Ectodermal cell (in vitro differentiated cells): Measurements from ENCODE around the gene OMG.
"Not testable (repeated sequence)": the region's sequence is repeated elsewhere in the genome, so short reads cannot be mapped to it uniquely, and the experiment has no call there.

Source experiments
- H3K27ac ChIP-seq: 2 replicates; pipeline ENCODE4 v1.7.0; 2013; ENCODE audit warnings: mild to moderate bottlenecking, low read depth, low read length; ENCODE audit not compliant: insufficient read depth, poor library complexity, severe bottlenecking
- H3K27me3 ChIP-seq: 2 replicates; pipeline ENCODE4 v1.7.0; 2013; ENCODE audit warnings: mild to moderate bottlenecking, low read length; ENCODE audit not compliant: insufficient read depth, control insufficient read depth, poor library complexity, severe bottlenecking
- H3K36me3 ChIP-seq: one replicate; pipeline ENCODE4 v1.7.0; 2013; ENCODE audit warnings: low read length; ENCODE audit not compliant: control insufficient read depth, insufficient read depth
- H3K4me1 ChIP-seq: one replicate; pipeline ENCODE4 v1.7.0; 2013; ENCODE audit warnings: low read length; ENCODE audit not compliant: control insufficient read depth, insufficient read depth
- H3K4me3 ChIP-seq: 2 replicates; pipeline ENCODE4 v1.7.0; 2013; ENCODE audit warnings: low read depth, low read length, control low read depth; ENCODE audit not compliant: insufficient read depth
- H3K9me3 ChIP-seq: 2 replicates; pipeline ENCODE4 v1.7.0; 2013; ENCODE audit warnings: mild to moderate bottlenecking, low read length, moderate library complexity; ENCODE audit not compliant: control insufficient read depth
- WGBS, 2 experiments: methylation state at CpG; one replicate each; pipeline ENCODE4 v1.1.7; 2013; ENCODE audit warnings: missing lambda C conversion rate in 2 of 2; 5-methylcytosine and 5-hydroxymethylcytosine counted together

OMG gene

DNA sequence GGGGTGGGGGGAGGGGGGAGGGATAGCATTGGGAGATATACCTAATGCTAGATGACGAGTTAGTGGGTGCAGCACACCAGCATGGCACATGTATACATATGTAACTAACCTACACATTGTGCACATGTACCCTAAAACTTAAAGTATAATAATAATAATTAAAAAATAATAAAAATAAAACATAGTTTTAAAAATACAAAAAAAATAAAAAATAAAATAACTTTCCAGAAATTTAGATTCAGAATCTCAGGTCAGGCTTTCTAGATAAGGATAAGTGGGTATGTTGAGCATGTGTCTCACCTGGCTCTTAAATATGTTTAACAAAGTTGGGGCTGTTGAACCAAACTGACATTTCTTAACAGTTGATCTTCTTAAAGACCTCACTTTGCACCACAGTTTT, 9.1 kb downstream of the OMG start:
- H3K4me1 ChIP-seq: not testable (repeated sequence)
- WGBS, 2 experiments: no CpG with 5 or more reads among the region's 1 CpG

DNA sequence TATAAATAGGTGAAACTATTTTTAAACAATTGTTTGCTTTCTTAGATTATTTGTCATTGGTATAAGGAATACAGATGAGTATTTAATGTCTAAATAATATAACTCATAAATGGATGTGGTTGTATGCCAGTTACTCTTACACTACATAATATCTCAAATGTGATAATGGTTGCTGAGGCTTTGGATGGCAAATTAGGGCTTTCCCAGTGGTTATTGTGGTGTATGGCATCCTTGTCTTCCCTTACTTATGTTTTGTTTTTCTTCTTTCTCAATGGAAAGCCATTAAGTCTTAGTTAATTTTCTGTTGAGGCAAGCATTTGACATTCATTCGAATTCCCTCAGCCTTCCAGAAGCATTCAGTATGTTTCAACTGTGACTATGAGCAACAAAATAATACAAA, 10.5 kb downstream of the OMG start:
- no peaks in the 10 kb centered on the region for H3K27me3 ChIP-seq
- H3K27ac ChIP-seq: no peak overlapping the region
- H3K4me3 ChIP-seq: no peak overlapping the region
- WGBS, 2 experiments: 92 to 100% methylated on average over 1 of the region's 1 CpG
- peaks cover 7% of the 10 kb centered on the region for H3K36me3 ChIP-seq
- no peaks in the 10 kb centered on the region for H3K4me1 ChIP-seq
- no peaks in the 10 kb centered on the region for H3K9me3 ChIP-seq

More for the DNA sequence above, 9.1 kb downstream of the OMG start:
- H3K4me3 ChIP-seq, H3K27me3 ChIP-seq, H3K27ac ChIP-seq, H3K36me3 ChIP-seq, H3K9me3 ChIP-seq: not testable (repeated sequence)

DNA sequence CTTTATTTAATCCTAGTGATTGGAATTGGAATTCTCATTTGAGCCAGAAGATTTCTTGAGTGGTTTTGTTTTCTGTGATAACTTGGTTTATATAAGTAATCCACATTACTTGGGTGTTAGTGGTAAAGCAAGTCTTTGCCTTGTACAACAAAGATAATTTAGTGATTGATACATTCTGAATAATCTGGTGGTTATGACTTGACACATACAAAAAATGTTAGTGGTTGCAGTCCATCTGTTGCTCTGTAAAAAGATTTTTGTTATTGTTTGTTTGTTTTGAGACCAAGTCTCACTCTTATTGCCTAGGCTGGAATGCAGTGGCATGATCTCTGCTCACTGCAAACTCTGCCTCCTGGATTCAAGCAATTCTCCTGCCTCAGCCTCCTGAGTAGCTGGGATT, 13.2 kb downstream of the OMG start:
- Histone ChIP-seq H3K4me1 (peaks cover 9% of the 10 kb centered on the region), H3K27me3 (no peaks in the 10 kb centered on the region), H3K9me3 (no peaks in the 10 kb centered on the region), H3K27ac (no peak overlapping the region), H3K4me3 (no peak overlapping the region), H3K36me3 (peaks cover 7% of the 10 kb centered on the region)

DNA sequence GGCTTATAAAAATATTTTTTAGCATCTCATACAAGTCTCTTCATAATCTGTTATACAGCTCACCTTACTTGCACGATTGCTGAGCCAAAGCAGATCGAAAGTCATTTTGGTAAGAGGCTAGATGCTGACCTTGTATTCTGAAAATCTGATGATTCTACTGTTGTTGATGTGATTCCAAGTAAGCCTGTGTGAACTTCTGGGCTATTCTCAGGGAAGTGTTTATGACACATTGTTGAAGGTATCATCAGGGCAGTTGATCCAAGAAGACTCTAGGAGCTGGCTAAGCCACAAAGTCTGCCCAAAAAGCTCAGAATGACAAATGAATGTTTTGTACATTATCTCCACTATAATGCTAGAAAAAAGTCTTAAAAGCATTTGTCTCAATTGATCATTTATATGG, 16.0 kb downstream of the OMG start:
- Histone ChIP-seq H3K4me3 (no peak overlapping the region), H3K36me3 (peaks cover 3% of the 10 kb centered on the region), H3K27me3 (no peaks in the 10 kb centered on the region), H3K9me3 (no peaks in the 10 kb centered on the region), H3K4me1 (peaks cover 9% of the 10 kb centered on the region), H3K27ac (no peak overlapping the region)
- 96 to 98% methylated on average over 2 of the region's 2 CpGs for WGBS, 2 experiments

DNA sequence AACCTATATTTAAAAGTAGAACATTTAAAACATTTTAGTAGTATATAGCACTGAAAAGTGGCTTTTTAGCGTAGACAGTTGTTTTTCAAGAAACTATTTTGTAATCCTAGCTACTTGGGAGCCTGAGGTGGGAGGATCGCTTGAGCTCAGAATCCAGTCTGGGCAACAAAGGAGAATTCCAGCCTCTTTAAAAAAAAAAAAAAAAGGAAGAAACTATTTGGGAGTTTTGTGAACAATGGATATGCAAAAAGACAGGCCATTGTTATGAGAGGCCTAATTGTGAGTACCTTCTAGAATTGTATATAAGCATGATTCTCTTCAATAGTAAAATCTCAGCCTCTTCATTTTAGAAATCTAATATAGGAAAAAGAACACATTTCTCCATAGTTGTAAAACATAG, 17.6 kb downstream of the OMG start:
- 55 to 65% methylated on average over 2 of the region's 2 CpGs for WGBS, 2 experiments
- Histone ChIP-seq H3K4me3 (no peak overlapping the region), H3K4me1 (peaks cover 9% of the 10 kb centered on the region), H3K27ac (no peak overlapping the region), H3K27me3 (no peaks in the 10 kb centered on the region), H3K9me3 (no peaks in the 10 kb centered on the region), H3K36me3 (peaks cover 3% of the 10 kb centered on the region)

DNA sequence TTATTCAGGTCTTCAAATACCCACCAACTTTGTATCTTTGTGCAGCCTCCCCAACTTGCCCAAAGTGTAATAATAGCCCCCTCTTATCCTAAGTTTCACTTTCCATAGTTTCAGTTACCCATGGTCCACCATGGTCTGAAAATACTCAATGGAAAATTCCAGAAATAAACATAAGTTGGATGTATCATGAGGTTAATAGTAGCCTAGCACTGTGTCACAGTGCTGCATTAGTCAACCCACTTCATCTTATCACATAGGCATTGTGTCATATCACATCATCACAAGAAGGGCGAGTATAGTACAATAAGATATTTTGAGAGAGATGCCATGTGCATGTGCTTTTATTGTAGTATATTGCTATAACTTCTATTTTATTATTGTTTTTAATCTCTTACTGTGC, 21.9 kb downstream of the OMG start:
- no peaks in the 10 kb centered on the region for H3K9me3 ChIP-seq
- peaks cover 9% of the 10 kb centered on the region for H3K4me1 ChIP-seq
- no peak overlapping the region for H3K4me3 ChIP-seq
- WGBS, 2 experiments: no CpG with 5 or more reads among the region's 1 CpG
- no peaks in the 10 kb centered on the region for H3K36me3 ChIP-seq
- no peak overlapping the region for H3K27ac ChIP-seq
- no peaks in the 10 kb centered on the region for H3K27me3 ChIP-seq

DNA sequence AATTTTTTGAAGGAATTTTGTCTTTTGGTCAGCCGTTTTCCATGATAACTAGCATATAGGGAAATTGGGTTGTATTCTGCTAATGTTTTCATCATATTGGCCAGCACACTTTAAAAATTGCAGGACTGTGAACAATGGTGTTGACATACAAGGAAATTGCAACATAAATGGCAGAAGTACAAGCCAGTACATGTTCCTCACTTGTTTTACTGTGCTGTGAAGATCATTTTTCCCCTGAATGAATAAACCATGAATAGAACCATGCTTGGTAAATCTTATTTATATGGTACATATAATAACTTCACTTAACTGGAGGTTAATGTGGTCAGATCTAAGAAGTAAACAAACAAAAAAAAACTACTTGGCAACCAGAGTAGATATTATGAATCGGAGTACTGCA, 22.8 kb downstream of the OMG start:
- H3K4me1 ChIP-seq: peaks cover 3% of the 10 kb centered on the region
- H3K27ac ChIP-seq: no peak overlapping the region
- no peaks in the 10 kb centered on the region for H3K9me3 ChIP-seq
- 97 to 98% methylated on average over 2 of the region's 2 CpGs for WGBS, 2 experiments
- H3K36me3 ChIP-seq: no peaks in the 10 kb centered on the region
- H3K4me3 ChIP-seq: no peak overlapping the region
- H3K27me3 ChIP-seq: no peaks in the 10 kb centered on the region

DNA sequence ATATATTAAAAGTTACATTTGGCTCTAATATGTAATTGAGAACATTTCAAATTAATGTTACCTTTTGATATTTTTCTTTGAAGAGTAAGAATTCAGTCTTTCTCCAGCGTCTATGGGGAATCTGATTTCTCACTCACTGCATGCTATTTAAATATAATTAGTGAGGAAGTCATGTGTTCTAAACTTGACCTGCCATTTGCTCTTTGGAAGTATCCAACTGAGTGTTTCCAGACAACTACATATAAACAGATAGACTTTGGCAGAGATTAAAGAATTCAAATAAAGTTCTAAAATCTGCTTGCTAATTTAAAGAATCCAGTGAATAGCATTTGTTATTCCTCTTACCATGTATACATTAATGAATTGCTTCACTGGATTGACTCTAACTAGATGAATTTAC, 23.5 kb downstream of the OMG start:
- H3K27ac ChIP-seq: no peak overlapping the region

DNA sequence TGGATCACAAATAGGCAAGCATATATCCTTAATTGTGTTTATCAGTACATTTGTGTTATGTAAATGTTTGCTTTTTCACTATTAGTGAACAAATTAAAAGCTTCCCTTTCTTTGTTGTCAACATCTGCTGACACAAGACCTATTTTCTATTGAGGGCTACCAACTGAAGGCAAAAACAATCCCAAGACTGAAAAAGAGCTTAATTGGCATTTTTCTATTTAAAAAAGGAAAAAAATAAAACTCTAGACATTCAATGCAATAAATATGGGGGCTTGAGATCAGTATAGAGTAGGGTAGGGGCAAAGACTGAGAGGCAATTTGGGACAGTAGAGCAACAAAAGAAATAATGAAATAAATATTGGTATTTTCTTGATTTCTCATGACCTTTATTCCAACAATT, 24.2 kb downstream of the OMG start:
- H3K4me1 ChIP-seq: peaks cover 3% of the 10 kb centered on the region
- no peak overlapping the region for H3K27ac ChIP-seq
- no peaks in the 10 kb centered on the region for H3K27me3 ChIP-seq
- no peak overlapping the region for H3K4me3 ChIP-seq
- H3K9me3 ChIP-seq: no peaks in the 10 kb centered on the region
- no peaks in the 10 kb centered on the region for H3K36me3 ChIP-seq

More for the DNA sequence above, 23.5 kb downstream of the OMG start:
- H3K4me3 ChIP-seq: no peak overlapping the region
- no peaks in the 10 kb centered on the region for H3K27me3 ChIP-seq
- no peaks in the 10 kb centered on the region for H3K36me3 ChIP-seq
- peaks cover 3% of the 10 kb centered on the region for H3K4me1 ChIP-seq
- no peaks in the 10 kb centered on the region for H3K9me3 ChIP-seq
- WGBS, 2 experiments: 100% methylated on average over 1 of the region's 1 CpG; no CpG with 5 or more reads in 1 of the 2 experiments

DNA sequence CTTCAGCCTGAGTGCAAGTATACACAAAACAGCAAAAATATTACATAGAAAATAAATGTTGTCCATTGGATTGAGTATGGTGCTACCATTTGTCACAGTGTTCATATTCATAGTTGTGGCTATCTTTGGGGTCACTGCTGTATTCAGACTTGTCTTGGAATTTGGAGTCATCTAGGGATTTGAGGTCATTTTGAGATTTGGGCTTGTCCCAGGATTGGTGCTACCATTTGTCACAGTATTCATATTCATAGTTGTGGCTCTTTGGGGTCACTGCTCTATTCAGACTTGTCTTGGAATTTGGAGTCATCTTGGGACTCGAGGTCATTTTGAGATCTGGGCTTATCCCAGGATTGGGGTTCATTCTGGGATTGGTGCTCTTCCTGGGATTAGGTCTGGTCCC, 24.8 kb downstream of the OMG start:
- H3K4me3 ChIP-seq: no peak overlapping the region
- no peaks in the 10 kb centered on the region for H3K9me3 ChIP-seq
- no peaks in the 10 kb centered on the region for H3K36me3 ChIP-seq
- H3K27me3 ChIP-seq: no peaks in the 10 kb centered on the region
- WGBS, 2 experiments: 93 to 94% methylated on average over 1 of the region's 1 CpG
- H3K4me1 ChIP-seq: peaks cover 3% of the 10 kb centered on the region
- H3K27ac ChIP-seq: no peak overlapping the region

DNA sequence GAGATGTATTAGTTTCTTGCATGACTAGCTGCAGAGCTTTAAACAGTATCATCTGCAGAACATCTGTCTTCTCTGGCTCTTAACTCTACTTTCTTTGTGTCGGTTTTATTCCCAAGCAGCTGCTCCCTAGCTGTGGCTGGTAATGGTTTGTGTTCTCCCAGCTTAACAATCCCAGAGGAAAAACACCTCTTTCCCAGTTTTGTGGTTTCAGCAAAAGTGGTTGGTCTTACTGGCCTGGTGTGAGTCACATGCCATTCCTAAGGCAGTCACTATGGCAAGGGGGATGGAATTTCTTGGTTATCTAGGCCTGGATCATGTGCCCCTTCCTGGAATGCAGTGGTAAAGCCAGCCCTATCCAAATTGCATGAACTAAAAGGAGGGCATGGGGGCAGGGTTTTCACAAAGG, 27.5 kb downstream of the OMG start:
- Histone ChIP-seq H3K36me3 (peaks cover 6% of the 10 kb centered on the region), H3K27me3 (no peaks in the 10 kb centered on the region), H3K27ac (peak overlapping the region; percentile 80), H3K4me3 (no peak overlapping the region), H3K4me1 (peaks cover 3% of the 10 kb centered on the region), H3K9me3 (no peaks in the 10 kb centered on the region)
- WGBS, 2 experiments: 50 to 68% methylated on average over 1 of the region's 1 CpG
